Inflammatory macrophage treated with lipopolysaccharide for 4 hours (primary cell): ENCODE measurements around the gene LDLRAD1.
"Not testable (repeated sequence)": the region's sequence is repeated elsewhere in the genome, so short reads cannot be mapped to it uniquely, and the experiment has no call there.

Experiments
- DNase-seq: peaks from one replicate; pipeline ENCODE4 v3.0.0-alpha.2; 2020

LDLRAD1 gene

GRCh38 chr1:54017979-54018378 is at the start of gene LDLRAD1:
TSS of gene LDLRAD1 (minus strand) at chr1:54018186. CDS start at chr1:54018112, 74 bp downstream.
- no peak for DNase-seq

GRCh38 chr1:54064299-54064698 is 46.3 kb upstream of the LDLRAD1 start:
- no peak for DNase-seq

GRCh38 chr1:54054438-54054749 is 36.4 kb upstream of the LDLRAD1 start:
- DNase-seq, result no peak

DNA sequence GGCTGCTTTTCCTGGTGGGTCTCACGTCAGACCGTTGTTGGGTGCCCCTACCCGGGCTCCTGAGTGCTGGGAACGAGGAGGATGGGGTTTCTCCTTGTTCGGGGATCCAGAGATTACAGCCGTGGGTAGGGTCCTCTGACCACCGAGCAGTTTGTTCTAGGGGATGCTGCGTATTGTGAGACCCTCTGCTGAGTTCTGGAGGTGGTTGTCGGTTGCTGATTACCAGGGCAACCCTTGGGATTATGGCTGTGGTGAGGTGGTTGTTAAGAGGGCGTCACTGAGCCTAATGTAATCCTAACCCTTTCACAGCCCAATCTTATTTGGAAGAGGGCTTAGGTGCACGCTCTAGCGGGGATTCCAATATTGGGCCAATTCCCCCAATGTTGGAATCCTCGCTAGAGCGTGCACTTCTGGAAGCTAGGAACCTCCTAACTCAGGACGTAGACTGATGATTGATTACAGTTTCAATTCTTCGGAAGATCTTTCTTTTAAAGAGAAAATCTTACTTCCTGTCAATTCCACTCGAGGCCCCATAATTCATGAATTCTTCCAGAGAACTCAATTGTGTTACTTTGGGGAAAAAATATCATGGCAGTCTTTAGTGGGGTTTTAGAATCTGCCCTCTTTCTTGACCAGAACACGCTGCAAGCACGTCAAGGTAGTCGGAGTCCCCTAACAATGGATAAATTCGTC is 35.9 kb upstream of the LDLRAD1 start:
- DNase-seq, result peak; percentile 4

- peak; percentile 100 for DNase-seq
Observed at GRCh38 chr1:54052934-54053744, 35.2 kb upstream of the LDLRAD1 start, which contains the start of the genes TCEANC2 and TMEM59. TSS of gene TCEANC2 (plus strand) at chr1:54053608. CDS start at chr1:54054423, 815 bp downstream. TSS of gene TMEM59 (minus strand) at chr1:54053204. CDS start at chr1:54053188, 16 bp downstream.

DNA sequence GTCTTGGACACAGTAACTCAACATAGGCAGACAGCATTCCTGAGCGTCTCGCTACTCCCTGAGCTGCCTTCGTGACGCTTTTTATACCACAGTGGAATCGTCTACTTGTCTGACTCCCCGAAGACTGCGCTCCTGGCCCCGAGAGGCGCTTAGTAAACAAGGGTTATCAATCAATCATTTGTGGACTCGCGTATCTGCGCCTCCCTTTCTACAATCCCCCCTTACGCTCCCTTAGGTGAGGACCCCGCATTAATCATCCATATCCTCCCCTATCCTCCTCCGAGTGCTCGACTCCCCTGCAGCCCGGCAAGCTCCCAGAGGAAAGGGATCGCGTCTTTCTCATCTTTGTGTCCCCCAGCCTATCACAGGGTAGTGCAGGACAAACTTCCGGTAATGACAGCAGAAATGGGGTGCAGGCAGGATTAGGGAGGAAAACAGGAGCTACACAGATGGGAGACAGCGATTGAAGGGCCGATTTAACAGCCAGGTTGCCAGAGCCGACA is 34.5 kb upstream of the LDLRAD1 start:
- peak; percentile 39 for DNase-seq

GRCh38 chr1:54051933-54052430 is 34.0 kb upstream of the LDLRAD1 start:
- no peak for DNase-seq

DNA sequence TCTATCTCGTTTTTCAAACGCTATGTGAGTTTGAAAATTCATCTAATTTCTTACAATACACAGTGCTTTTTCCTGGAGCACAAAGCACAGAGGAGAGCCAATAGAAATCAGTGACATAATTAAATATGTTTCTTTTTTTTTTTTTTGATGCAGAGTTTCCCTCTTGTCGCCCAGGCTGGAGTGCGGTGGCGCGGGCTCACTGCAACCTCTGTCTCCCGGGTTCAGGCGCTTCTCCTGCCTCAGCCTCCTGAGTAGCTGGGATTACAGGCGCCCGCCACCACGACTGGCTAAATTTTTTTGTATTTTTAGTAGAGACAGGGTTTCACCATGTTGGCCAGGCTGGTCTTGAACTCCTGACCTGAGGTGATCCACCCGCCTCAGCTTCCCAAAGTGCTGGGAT is 32.4 kb upstream of the LDLRAD1 start:
- not testable (repeated sequence) for DNase-seq

DNA sequence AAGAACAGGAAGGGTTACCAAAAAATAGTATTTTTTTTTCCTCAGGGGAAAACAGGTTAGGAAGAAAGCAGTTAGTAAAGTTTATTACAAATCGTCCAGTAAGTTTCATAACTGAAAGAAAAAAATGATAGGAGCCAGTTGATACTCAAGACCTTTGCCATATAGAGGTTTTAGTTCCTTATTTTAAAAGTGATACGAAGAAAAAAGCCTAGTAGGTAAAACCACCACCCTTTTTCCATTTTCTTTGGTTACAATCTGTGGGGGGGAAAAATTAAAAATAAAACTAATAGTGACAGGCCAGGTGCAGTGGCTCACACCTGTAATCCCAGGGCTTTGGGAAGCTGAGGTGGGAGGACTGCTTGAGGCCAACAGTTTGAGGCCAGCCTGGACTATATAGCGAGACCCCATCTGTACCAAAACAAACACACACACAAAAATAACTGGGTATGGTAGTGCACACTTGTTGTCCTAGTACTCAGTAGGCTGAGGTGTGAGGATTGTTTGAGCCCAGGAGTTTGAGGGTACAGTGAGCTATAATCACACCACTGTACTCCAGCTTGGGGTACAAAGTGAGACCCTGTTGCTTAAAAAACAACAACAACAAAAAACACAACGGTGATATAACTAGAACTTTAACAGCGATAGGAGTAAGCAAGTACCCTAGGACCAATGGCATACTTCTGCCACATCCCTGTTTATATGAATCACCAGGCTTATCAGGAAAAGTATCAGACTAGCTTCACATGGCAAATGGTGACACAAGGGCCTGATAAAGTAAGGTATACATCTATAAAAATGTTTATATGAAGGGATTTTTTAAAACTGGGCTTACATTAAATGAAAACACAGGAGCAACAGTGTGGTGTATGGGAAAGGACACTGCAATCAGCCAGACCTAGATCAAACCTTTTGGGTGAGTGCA is 29.7 kb upstream of the LDLRAD1 start:
- DNase-seq, result peak; percentile 22

DNA sequence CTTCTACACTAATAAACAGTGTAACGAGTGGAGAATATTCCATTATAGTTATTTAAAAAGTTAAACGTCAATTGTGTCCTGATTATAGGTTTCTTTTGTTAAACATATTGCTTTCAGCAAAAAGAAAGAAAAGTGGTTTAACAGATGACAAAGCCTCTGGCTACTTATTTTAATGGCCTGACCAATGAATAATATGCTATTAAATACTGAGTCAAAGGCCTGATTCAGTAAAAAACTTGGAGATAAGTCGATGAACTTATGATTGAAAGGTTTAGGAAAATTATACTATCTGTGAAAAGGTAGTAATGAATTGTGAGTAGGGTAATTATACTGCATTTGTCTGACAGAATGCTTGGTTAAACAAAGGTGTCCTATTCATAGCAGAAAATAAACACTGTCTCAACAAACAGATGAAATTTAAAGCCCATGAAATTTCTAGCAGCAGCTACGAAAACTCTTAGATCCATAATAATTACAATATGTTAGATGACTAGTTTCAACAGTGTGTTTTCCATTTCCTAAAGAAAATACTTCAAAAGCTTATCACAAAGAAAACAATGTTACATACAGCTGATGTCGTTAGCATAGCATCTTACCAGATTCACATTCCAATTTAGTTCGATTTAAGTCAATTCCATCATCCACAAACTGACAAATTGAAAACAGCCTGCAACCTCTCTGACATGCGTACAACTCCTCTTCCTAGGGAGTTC is 28.8 kb upstream of the LDLRAD1 start:
- DNase-seq, result no peak

- no peak for DNase-seq
Observed at GRCh38 chr1:54045496-54045895, 27.5 kb upstream of the LDLRAD1 start.

- no peak for DNase-seq
Observed at GRCh38 chr1:54041806-54042205, 23.8 kb upstream of the LDLRAD1 start.

DNA sequence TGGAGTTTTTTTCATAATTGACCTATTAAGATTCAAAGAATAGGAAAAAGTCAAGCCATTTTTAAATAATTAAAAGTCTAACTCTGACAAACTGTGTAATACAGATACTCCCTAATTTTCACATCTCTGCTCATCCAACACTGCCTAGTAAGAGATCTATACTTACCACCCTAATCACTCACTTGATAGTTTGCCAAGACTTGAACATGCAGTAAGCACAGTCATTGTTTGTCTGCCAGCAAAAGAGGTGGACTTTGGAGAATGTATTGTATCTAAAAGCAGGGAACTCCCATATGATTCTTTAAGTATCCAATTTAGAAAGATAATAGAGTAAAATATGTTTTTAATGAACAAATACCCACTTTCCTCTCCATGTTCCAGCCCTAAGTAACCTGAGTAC is 19.5 kb upstream of the LDLRAD1 start:
- DNase-seq, result no peak

- DNase-seq, result no peak
Observed at GRCh38 chr1:54028306-54029251, 10.6 kb upstream of the LDLRAD1 start.

GRCh38 chr1:54027848-54028247 is 9.9 kb upstream of the LDLRAD1 start:
- DNase-seq, result no peak

DNA sequence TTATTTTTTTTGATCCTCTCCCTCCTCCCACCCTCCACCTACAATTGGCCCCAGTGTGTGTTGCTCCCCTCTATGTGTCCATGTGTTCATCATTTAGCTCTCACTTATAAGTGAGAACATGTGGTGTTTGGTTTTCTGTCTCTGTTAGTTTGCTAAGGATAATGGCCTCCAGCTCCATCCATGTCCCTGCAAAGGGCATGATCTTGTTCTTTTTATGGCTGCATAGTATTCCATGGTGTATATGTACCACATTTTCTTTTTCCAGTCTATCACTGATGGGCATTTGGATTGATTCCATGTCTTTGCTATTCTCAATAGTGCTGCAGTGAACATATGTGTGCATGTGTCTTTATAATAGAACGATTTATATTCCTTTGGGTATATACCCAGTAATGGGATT is 6.8 kb upstream of the LDLRAD1 start:
- DNase-seq, result not testable (repeated sequence)

- DNase-seq, result no peak
Observed at GRCh38 chr1:54024358-54024757, 6.4 kb upstream of the LDLRAD1 start.

GRCh38 chr1:54019562-54020176 is 1.7 kb upstream of the LDLRAD1 start:
- not testable (repeated sequence) for DNase-seq

GRCh38 chr1:54018635-54019034 is 649 bp upstream of the LDLRAD1 start:
- no peak for DNase-seq
